GM21381 (cell line): ENCODE measurements around the gene DYSF.

Source experiments
- ATAC-seq: cut with Tn5 transposase; IDR thresholded peaks from one replicate; pipeline ENCODE4 v1.9.1; 2021; ENCODE audit warnings: mild to moderate bottlenecking, moderate library complexity; ENCODE audit not compliant: unreplicated experiment

Gene DYSF

DNA sequence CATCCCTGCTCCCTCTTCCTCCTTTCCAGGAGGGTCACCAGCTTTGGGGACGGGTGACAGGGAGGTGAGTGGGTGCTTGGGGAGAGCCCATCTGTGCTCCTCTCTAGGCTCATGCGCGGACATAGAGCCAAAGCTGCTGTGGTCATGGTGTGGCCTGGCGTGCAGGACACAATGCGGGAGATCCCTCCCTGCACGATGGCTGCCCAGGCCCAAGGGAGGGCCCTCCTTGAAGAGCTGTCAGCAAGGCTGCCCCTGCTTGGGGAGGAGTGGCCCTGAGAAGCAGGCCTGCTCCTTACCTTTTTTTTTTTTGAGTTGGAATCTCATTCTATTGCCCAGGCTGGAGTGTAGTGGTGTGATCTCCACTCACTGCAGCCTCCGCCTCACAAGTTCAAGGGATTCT lies 111.4 kb downstream of the DYSF start:
- ATAC-seq: no peak

GRCh38 chr2:71566372-71566771 lies 113.0 kb downstream of the DYSF start:
- ATAC-seq: no peak

DNA sequence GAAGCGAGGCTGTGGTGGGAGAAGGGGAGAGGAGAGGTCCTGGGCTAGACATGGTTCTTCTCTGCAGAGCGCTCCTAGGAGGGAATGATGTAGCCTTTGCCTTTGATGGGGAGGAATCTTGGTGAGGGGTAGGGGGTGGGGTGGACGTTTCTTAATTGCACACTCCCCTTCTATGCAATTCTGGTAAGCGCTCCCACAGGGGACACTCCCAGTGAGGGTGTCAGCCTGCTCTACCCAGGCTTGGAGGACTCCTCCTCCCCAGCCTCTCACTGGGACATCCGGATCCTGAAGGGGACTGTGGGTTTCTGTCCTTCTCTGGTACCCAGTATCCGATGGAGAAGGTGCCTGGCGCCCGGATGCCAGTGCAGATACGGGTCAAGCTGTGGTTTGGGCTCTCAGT lies 114.3 kb downstream of the DYSF start:
- ATAC-seq: no peak

GRCh38 chr2:71568103-71568502 lies 114.7 kb downstream of the DYSF start:
- ATAC-seq: no peak

DNA sequence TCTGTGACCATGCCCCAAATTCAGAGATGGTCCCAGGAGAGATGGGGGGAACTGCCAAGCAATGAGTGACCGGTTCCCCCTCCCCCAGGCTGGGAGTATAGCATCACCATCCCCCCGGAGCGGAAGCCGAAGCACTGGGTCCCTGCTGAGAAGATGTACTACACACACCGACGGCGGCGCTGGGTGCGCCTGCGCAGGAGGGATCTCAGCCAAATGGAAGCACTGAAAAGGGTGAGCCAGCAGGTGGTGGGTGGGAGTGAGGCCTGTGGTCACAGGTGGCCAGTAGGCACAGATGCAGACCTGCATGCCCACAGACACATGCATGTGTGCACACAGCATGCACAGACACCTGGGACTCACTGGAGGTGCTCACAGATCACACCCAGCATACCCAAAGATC lies 117.2 kb downstream of the DYSF start:
- no peak for ATAC-seq

DNA sequence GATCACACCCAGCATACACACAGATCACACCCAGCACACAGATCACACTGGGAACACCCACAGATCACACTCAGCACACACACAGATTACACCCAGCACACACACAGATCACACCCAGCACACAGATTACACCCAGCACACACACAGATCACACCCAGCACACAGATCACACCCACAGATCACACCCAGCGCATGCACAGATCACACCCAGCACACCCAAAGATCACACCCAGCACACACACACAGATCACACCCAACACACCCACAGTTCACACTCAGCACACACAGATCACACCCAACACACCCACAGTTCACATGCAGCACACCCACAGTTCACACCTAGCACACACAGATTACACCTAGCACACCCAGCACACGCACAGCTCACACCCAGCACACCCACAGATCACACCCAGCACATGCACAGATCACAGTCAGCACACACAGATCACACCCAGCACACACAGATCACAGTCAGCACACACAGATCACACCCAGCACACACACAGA lies 117.6 kb downstream of the DYSF start:
- no peak for ATAC-seq

DNA sequence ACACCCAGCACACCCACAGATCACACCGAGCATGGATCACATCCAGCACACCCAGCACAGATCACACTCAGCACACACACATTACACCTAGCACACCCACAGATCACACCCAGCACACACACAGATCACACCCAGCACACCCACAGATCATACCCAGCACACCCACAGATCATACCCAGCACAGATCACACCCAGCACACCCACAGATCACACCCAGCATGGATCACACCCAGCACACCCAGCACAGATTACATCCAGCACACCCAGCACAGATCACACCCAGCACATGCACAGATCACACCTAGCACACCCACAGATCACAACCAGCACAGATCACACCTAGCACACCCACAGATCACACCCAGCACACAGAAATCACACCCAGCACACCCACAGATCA lies 118.6 kb downstream of the DYSF start:
- ATAC-seq: no peak

GRCh38 chr2:71575966-71576365 lies 122.6 kb downstream of the DYSF start:
- ATAC-seq: no peak

DNA sequence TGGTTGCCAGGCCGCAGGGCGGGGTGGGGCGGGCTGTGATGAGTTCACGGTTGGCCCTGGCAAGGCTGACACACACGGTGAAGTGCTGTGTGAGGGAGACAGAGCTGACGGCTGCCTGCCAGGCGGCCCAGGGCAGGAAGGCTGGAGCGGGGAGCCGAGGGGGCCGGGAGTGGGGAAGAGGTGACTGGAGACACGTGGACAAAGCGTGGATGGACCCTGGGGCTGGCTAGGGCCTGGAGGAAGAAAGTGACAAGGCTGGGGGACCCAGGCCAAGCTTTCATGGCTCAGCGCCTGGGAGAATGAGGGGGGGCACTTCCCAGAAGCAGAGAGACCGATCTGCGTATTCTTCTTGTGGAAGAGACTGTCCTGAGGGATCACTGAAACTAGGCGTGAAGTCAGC lies 123.2 kb downstream of the DYSF start:
- no peak for ATAC-seq

- ATAC-seq: no peak
Measured at GRCh38 chr2:71577209-71577608, 123.8 kb downstream of the DYSF start.

DNA sequence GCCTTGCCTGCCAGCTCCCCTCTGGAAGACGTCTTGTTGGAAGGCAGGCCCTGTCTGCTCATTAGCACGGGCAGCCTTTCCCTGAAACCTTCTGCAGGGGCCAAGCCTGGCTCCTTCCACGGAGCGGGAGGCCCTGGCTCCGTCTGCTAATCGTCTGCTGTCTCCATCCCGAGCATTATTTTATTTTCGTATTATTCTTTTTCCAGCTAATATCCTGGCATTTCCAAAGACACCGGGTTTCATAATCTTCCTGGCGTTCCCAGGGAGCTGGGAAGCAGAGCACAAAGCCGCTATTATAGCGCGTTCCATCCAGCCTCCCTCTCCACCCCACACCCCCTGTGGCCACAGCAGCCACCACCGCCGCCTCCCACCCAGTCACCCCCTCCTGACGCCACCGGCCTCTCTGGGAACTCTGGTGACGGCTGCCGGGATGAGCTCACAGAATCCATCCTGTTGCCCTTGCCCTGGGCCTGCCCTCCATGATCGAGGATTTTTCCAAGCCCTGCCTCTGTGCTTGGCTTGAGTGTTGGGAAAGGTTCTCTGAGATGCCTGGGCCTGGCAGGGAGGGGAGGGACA lies 125.5 kb downstream of the DYSF start:
- no peak for ATAC-seq

DNA sequence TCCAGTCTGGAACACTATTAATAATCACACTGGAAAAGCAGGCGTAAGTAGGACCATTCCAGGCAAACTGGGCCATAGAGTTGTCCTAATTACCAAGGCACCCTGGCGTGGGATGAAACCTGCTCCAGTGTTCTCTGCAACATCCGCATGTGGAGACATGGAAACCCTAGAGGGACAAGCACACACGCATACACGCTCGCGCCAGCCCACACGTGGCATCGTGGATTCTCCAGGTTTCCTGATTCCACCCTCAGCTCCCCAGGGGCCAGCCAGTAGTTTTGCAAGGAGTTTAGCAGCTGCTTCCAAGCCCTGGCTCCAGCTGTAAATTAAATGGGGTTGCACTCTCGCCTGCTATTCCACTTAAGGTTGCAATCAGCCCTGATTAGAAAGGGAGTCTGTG lies 127.7 kb downstream of the DYSF start:
- ATAC-seq: no peak

- ATAC-seq: no peak
Measured at GRCh38 chr2:71583876-71584275, 130.5 kb downstream of the DYSF start.

GRCh38 chr2:71586471-71586870 lies 133.1 kb downstream of the DYSF start:
- no peak for ATAC-seq

- no peak for ATAC-seq
Measured at GRCh38 chr2:71587509-71588073, 134.2 kb downstream of the DYSF start.

DNA sequence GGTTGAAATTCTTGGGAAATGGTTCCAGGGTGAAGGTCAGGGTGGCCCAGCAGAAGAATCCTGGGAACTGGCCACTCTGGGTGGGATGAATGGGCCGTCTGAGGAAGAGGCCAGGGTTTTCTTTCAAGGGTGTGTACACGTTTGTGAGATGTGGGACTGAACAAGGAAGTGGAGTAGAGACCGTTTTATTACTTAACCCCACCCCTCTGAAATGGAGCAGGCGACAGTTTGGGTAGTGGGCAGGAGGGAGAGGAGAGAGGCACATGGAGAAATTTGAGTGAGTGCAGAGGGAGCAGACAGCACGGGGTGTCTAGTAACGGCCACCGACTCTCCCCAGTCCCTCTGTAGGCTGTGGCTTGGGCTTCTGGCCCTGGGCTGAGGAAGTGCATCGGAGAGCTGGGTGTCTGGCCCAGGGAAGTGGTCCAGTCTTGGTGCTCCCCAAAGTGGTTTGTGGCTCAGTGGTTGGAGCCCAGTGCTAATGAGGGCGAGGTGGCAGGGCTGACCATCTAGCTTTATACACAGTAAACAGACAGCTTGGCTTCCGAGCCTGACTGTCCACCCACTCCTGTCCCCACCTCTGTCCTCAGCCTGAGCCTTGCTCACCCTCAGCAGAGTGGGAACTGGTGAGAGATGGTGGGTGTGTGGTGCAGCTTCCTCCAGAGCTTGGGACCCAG lies 135.3 kb downstream of the DYSF start:
- ATAC-seq: no peak

GRCh38 chr2:71589763-71590162 lies 136.4 kb downstream of the DYSF start:
- ATAC-seq: no peak

DNA sequence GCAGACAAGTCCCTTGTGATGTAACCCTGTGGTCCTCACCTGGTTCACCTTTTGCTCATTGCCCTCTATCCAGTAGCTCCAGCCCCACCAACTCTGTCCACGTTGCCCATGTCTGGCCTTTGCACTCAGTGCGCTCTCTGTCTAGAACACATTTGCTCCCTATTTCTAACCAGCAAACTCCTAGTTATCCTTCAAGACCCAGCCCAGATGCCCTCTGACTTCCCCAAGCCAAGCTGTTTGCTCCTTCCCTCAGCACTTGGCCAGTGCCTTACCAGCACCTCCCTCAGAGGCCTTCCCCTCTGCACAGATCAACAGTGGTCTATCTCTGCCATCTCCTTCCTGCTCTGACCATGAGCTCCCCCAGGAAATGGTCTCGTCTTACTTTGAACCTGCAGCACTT lies 137.7 kb downstream of the DYSF start:
- no peak for ATAC-seq

GRCh38 chr2:71592181-71592711 lies 138.9 kb downstream of the DYSF start:
- no peak for ATAC-seq

- no peak for ATAC-seq
Measured at GRCh38 chr2:71595569-71595968, 142.2 kb downstream of the DYSF start.

DNA sequence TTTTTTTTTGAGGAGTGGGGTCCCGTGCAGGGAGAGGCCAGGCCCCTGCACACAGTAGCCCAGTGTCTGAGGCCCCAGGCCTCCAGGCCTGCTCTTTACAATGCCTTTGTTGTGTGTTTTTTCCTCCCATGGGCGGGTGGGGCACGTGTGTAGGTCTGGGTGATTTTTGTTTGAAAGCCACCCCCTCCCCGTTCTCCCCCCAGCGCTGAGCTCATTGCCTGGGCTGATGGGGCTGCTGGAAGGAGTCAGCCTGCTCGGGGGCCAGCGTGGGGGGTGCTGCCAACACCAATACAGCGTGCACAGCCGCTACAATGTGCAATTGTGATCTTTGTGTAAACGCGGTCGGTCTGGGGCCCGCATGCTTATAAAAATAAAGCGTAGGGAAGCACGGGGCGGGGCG lies 142.7 kb downstream of the DYSF start:
- no peak for ATAC-seq

GRCh38 chr2:71597756-71598155 lies 144.4 kb downstream of the DYSF start:
- no peak for ATAC-seq
